ENCODE data around the gene PLCB1.

- no peak for TF ChIP-seq CTCF (optimal IDR thresholded peaks at IDR 0.05 in 1 of 3, IDR thresholded peaks at IDR 0.05 in 1 of 3, conservative IDR thresholded peaks at IDR 0.05 in 1 of 3; ENCODE audit: extremely low read depth in 1 of 3, insufficient read depth in 2 of 3, low read length in 3 of 3)
- no peak for TF ChIP-seq EZH2 (IDR thresholded peaks at IDR 0.05; ENCODE audit: low read length)
Observed at GRCh38 chr20:8608470-8608869, 476.4 kb downstream of the PLCB1 start.

Data from keratinocyte (primary cell).